ES-I3 (cell line): Measurements from ENCODE around the gene ACER1.
A peak's percentile ranks its signal among the peaks of the same experiment; 100 is the strongest.

ENCODE experiments used
- H3K36me3 ChIP-seq: 2 replicates; pipeline ENCODE4 v1.6.1; 2013; ENCODE audit warnings: mild to moderate bottlenecking, low read length, control low read depth, moderate library complexity; ENCODE audit not compliant: insufficient read depth
- H3K4me1 ChIP-seq: 2 replicates; pipeline ENCODE4 v1.6.1; 2013; ENCODE audit warnings: mild to moderate bottlenecking, control low read depth, low read length; ENCODE audit not compliant: insufficient read depth
- H3K9ac ChIP-seq: 2 replicates; pipeline ENCODE4 v1.6.1; 2013; ENCODE audit warnings: low read depth, mild to moderate bottlenecking, low read length, moderate library complexity
- H3K9me3 ChIP-seq: 2 replicates; pipeline ENCODE4 v1.6.1; 2013; ENCODE audit warnings: mild to moderate bottlenecking, low read length, moderate library complexity; ENCODE audit not compliant: control insufficient read depth, insufficient read depth

Gene ACER1

DNA sequence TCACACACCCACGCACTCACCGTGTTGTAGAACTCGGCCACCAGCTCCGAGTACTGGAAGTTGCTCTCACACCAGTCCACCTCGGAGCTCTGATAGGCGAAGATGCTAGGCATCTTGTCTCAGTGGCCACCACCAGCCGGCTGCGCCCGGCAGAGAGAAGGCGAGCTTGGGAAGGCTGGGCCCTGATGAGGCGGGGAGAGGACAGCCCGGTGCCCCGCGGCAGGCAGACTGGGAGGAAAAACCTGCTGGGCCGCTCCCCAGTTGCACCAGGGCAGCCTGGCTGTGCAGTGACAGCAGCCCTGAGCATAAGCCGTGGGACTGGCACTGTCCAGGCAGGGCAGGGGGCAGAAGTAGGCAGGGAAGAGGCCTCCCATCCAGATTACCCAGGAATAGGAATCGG lies at the start of gene ACER1:
Gene ACER1, minus strand, starts transcription at position 174 of the 400 bp plus-strand sequence. Its CDS starts 61 bp downstream, at position 113.
- no peaks in the 10 kb centered on the region for H3K36me3 ChIP-seq
- no peaks in the 10 kb centered on the region for H3K4me1 ChIP-seq
- no peak within 1 kb of the TSS for H3K9ac ChIP-seq
- no peaks in the 10 kb centered on the region for H3K9me3 ChIP-seq

- H3K4me1 ChIP-seq, result no peaks in the 10 kb centered on the region; the same call in 1 of the 2 replicates
- peaks cover 28% of the 10 kb centered on the region for H3K36me3 ChIP-seq
These were observed 49.8 kb upstream of the ACER1 start for GRCh38 chr19:6383188-6383587.

GRCh38 chr19:6381030-6381750 lies 47.8 kb upstream of the ACER1 start:
- Histone ChIP-seq H3K36me3 (peaks cover 28% of the 10 kb centered on the region), H3K9me3 (no peaks in the 10 kb centered on the region), H3K4me1 (no peaks in the 10 kb centered on the region; the same call in 1 of the 2 replicates), H3K9ac (no peak overlapping the region)

More at GRCh38 chr19:6383188-6383587, 49.8 kb upstream of the ACER1 start:
- no peak overlapping the region for H3K9ac ChIP-seq
- H3K9me3 ChIP-seq, result no peaks in the 10 kb centered on the region

DNA sequence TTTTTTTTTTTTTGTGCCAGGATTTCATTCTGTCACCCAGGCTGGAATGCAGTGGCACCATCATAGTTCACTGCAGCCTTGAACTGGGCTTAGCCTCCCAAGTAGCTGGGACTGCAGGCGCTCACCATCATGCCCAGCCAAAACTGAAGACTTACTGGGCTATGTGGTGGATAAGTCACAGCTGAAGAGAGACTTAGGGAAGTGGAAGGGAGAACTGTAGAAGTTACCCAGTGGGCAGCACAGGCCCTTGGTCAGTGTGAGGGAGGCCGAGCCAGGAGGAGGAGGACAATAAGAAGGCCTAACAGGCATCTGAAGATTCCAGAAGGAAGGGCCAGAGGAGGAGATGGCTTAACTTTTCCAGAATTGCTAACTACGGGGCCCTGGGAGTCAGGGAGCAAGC lies 46.3 kb upstream of the ACER1 start:
- Histone ChIP-seq H3K9me3 (no peaks in the 10 kb centered on the region), H3K9ac (no peak overlapping the region), H3K36me3 (peaks cover 32% of the 10 kb centered on the region), H3K4me1 (no peaks in the 10 kb centered on the region; the same call in 1 of the 2 replicates)

GRCh38 chr19:6378486-6378885 lies 45.1 kb upstream of the ACER1 start:
- Histone ChIP-seq H3K4me1 (peaks cover 3% of the 10 kb centered on the region; the same call in 1 of the 2 replicates), H3K36me3 (peaks cover 28% of the 10 kb centered on the region), H3K9ac (no peak overlapping the region), H3K9me3 (no peaks in the 10 kb centered on the region)

DNA sequence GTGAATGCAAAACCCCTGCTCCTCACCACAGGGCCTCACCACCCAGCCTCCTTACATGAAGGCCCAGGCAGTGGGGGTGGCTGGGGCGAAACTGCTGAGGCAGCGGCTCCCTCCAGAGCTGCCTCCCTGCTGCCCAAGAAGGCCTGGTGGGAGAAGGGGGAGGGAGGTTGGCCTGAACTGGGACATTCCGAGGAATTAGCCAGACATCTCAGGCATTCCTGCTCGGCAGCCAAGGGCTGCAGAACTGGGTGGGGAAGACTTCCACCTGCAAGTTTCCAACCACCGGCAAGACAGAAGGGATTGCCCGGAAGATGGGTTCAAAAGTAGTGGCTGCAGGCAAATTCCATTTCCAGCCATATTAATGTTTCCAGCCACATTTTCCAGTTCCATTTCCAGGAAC lies 44.6 kb upstream of the ACER1 start:
- peaks cover 3% of the 10 kb centered on the region; the same call in 1 of the 2 replicates for H3K4me1 ChIP-seq
- H3K36me3 ChIP-seq, result peaks cover 24% of the 10 kb centered on the region
- H3K9ac ChIP-seq, result no peak overlapping the region
- no peaks in the 10 kb centered on the region for H3K9me3 ChIP-seq

DNA sequence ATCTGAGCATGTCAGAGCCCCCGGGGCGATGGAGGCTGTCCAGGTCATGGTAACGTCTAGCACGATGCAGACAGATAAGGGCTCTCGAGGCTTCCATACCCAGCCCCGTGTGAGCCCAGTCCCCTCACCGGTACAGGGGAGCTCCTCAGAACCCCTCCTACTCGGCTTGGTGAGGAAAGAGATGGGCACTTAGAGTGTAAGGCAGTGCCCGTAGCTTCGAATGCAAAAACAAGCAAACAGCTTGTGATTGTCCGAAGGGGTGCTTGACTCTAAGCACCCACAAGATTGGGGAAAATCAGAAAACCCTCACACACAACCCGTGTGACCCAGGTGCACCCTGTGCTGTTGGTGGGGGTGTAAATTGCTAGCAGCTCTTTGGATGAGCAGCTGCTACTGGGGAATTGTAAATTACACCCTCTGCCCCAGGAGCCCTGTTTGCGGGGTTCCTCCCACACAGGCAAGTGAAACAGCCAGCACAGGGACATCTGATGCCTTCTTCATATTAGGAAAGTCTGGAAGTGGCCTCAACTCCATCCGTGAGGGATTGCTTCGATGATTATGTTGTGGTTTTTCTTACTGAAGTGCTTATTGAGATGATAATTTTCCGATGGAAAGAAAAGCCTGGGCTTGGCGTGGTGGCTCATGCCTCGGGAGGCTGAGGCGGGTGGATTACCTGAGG lies 43.2 kb upstream of the ACER1 start:
- Histone ChIP-seq H3K36me3 (peaks cover 20% of the 10 kb centered on the region), H3K4me1 (peaks cover 3% of the 10 kb centered on the region; the same call in 1 of the 2 replicates), H3K9ac (no peak overlapping the region), H3K9me3 (no peaks in the 10 kb centered on the region)

- peaks cover 15% of the 10 kb centered on the region for H3K36me3 ChIP-seq
- H3K4me1 ChIP-seq, result peaks cover 3% of the 10 kb centered on the region; the same call in 1 of the 2 replicates
- no peak within 1 kb of the TSS for H3K9ac ChIP-seq
- no peaks in the 10 kb centered on the region for H3K9me3 ChIP-seq
These were observed 42.1 kb upstream of the ACER1 start, which contains the start of gene PSPN for GRCh38 chr19:6375411-6376010. Gene PSPN, minus strand, starts transcription at chr19:6375933. Its CDS starts 84 bp downstream, at chr19:6375849.

- H3K9ac ChIP-seq, result no peak overlapping the region; the same call in 1 of the 2 replicates
- no peaks in the 10 kb centered on the region for H3K9me3 ChIP-seq
- peaks cover 3% of the 10 kb centered on the region; the same call in 1 of the 2 replicates for H3K4me1 ChIP-seq
- H3K36me3 ChIP-seq, result peaks cover 8% of the 10 kb centered on the region
These were observed 41.4 kb upstream of the ACER1 start for GRCh38 chr19:6374711-6375410.

DNA sequence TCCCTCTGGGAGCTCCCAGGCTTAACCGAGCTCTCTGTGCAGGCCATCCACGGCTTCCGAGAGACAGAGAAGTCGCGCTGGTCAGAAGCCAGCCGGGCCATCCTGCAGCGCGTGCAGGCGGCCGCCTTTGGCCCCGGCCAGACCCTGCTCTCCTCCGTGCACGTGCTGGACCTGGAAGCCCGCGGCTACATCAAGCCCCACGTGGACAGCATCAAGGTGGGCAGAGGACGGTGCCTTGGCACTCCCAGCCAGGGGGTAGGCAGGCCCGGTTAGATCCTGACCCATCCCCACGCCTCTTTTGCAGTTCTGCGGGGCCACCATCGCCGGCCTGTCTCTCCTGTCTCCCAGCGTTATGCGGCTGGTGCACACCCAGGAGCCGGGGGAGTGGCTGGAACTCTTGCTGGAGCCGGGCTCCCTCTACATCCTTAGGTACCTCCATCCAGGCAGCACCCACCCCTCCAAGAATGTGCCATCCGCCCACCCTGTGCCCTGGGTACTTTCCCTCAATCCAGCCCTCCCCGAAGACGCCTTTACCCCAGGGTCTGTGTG lies 40.8 kb upstream of the ACER1 start:
- H3K4me1 ChIP-seq, result peaks cover 3% of the 10 kb centered on the region; the same call in 1 of the 2 replicates
- H3K36me3 ChIP-seq, result peaks cover 4% of the 10 kb centered on the region
- no peaks in the 10 kb centered on the region for H3K9me3 ChIP-seq
- peak overlapping the region; percentile 56 for H3K9ac ChIP-seq

- Histone ChIP-seq H3K9me3 (no peaks in the 10 kb centered on the region), H3K9ac (peak overlapping the region; percentile 56), H3K4me1 (peaks cover 3% of the 10 kb centered on the region; the same call in 1 of the 2 replicates), H3K36me3 (peaks cover 4% of the 10 kb centered on the region; the same call in 1 of the 2 replicates)
These were observed 40.3 kb upstream of the ACER1 start for GRCh38 chr19:6373813-6374108.

DNA sequence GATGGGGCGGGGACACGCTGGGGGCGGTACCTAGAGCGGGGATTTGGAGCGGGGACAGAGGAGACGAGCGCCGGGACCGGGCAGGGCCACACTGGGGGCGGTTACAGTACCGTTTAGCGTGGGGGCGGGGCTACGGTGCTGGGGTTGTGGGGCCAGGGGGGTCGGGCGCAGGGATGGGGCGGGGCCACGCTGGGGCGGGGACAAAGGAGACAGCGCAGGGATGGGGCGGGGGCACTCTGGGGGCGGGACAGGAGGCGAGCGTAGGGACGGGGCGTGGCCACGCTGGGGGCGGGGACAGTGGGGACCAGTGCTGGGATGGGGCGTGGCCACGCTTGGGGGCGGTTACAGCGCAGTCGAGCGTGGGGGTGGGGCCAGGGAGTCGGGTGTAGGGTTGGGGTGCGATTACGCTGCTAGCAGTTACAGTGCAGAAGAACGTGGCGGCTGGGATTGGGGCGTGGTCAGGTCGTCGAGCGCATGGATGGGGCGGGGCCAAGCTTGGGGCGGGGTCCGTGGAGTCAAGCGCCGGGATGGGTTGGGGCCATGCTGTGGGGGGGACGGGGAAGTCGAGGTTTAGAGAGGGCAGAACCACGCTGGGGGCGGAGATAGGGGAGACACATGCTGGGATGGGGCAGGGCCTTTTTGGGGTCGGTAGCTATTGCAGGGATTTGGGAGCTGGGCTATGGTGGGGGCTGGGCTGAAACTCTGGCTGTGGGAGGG lies 39.8 kb upstream of the ACER1 start:
- Histone ChIP-seq H3K4me1 (peaks cover 3% of the 10 kb centered on the region; the same call in 1 of the 2 replicates), H3K9ac (peak overlapping the region; percentile 82), H3K9me3 (no peaks in the 10 kb centered on the region), H3K36me3 (peaks cover 4% of the 10 kb centered on the region; the same call in 1 of the 2 replicates)

DNA sequence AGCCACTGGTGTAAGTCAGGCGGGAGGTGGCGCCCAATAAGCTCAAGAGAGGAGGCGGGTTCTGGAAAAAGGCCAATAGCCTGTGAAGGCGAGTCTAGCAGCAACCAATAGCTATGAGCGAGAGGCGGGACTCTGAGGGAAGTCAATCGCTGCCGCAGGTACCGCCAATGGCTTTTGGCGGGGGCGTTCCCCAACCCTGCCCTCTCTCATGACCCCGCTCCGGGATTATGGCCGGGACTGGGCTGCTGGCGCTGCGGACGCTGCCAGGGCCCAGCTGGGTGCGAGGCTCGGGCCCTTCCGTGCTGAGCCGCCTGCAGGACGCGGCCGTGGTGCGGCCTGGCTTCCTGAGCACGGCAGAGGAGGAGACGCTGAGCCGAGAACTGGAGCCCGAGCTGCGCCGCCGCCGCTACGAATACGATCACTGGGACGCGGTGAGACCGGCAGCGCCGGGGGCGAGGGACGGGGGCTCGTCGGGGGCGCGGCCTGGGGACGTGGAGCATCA lies 39.2 kb upstream of the ACER1 start, which contains the start of gene ALKBH7:
Gene ALKBH7, plus strand, starts transcription at position 201 of the 502 bp plus-strand sequence. Its CDS starts 27 bp downstream, at position 228.
- H3K9me3 ChIP-seq, result no peaks in the 10 kb centered on the region
- peak within 1 kb of the TSS; percentile 82 for H3K9ac ChIP-seq
- peaks cover 3% of the 10 kb centered on the region; the same call in 1 of the 2 replicates for H3K4me1 ChIP-seq
- peaks cover 4% of the 10 kb centered on the region; the same call in 1 of the 2 replicates for H3K36me3 ChIP-seq
